ENCODE measurements around the gene NMU.
"Not testable (repeated sequence)": the region's sequence is repeated elsewhere in the genome, so short reads cannot be mapped to it uniquely, and the experiment has no call there.

The NMU gene

GRCh38 chr4:55618546-55619143 is 17.5 kb downstream of the NMU start:
- DNase-seq = no peak

- DNase-seq = no peak
Observed at GRCh38 chr4:55617587-55618197, 18.4 kb downstream of the NMU start.

- DNase-seq = no peak
Observed at GRCh38 chr4:55615008-55615407, 21.1 kb downstream of the NMU start.

GRCh38 chr4:55613621-55614020 is 22.5 kb downstream of the NMU start:
- no peak for DNase-seq

- DNase-seq = no peak
Observed at GRCh38 chr4:55612341-55612740, 23.8 kb downstream of the NMU start.

GRCh38 chr4:55611358-55612059 is 24.6 kb downstream of the NMU start:
- no peak for DNase-seq

- no peak for DNase-seq
Observed at GRCh38 chr4:55610381-55610780, 25.7 kb downstream of the NMU start.

GRCh38 chr4:55609393-55609866 is 26.7 kb downstream of the NMU start:
- no peak for DNase-seq

- no peak for DNase-seq
Observed at GRCh38 chr4:55608591-55608990, 27.5 kb downstream of the NMU start.

- DNase-seq = no peak
Observed at GRCh38 chr4:55604996-55605395, 31.1 kb downstream of the NMU start.

- no peak for DNase-seq
Observed at GRCh38 chr4:55600640-55601039, 35.5 kb downstream of the NMU start.

- no peak for DNase-seq
Observed at GRCh38 chr4:55598641-55599040, 37.5 kb downstream of the NMU start.

- DNase-seq = no peak
Observed at GRCh38 chr4:55592014-55592413, 44.1 kb downstream of the NMU start, which contains the start of gene PDCL2. TSS of gene PDCL2 (minus strand) at chr4:55592245. CDS start at chr4:55592109, 136 bp downstream.

- DNase-seq = no peak
Observed at GRCh38 chr4:55588160-55588559, 47.9 kb downstream of the NMU start.

GRCh38 chr4:55582773-55583172 is 53.3 kb downstream of the NMU start:
- not testable (repeated sequence) for DNase-seq

GRCh38 chr4:55578341-55579010 is 57.6 kb downstream of the NMU start:
- no peak for DNase-seq

- no peak for DNase-seq
Observed at GRCh38 chr4:55575513-55575912, 60.6 kb downstream of the NMU start.

- no peak for DNase-seq
Observed at GRCh38 chr4:55574252-55574651, 61.8 kb downstream of the NMU start.

- no peak for DNase-seq
Observed at GRCh38 chr4:55571806-55572205, 64.3 kb downstream of the NMU start.

GRCh38 chr4:55568905-55569504 is 67.1 kb downstream of the NMU start:
- DNase-seq = no peak

GRCh38 chr4:55561889-55562288 is 74.2 kb downstream of the NMU start:
- no peak for DNase-seq

GRCh38 chr4:55560096-55560495 is 76.0 kb downstream of the NMU start:
- DNase-seq = no peak

GRCh38 chr4:55554453-55555030 is 81.6 kb downstream of the NMU start:
- no peak for DNase-seq
